HG02763 (cell line): ENCODE data around the gene FRAS1.
"Not testable (repeated sequence)": the region's sequence is repeated elsewhere in the genome, so short reads cannot be mapped to it uniquely, and the experiment has no call there.

Source experiments
- ATAC-seq: cut with Tn5 transposase; IDR thresholded peaks from one replicate; pipeline ENCODE4 v1.9.1; 2021; ENCODE audit warnings: mild to moderate bottlenecking, moderate library complexity; ENCODE audit not compliant: unreplicated experiment

FRAS1 gene

DNA sequence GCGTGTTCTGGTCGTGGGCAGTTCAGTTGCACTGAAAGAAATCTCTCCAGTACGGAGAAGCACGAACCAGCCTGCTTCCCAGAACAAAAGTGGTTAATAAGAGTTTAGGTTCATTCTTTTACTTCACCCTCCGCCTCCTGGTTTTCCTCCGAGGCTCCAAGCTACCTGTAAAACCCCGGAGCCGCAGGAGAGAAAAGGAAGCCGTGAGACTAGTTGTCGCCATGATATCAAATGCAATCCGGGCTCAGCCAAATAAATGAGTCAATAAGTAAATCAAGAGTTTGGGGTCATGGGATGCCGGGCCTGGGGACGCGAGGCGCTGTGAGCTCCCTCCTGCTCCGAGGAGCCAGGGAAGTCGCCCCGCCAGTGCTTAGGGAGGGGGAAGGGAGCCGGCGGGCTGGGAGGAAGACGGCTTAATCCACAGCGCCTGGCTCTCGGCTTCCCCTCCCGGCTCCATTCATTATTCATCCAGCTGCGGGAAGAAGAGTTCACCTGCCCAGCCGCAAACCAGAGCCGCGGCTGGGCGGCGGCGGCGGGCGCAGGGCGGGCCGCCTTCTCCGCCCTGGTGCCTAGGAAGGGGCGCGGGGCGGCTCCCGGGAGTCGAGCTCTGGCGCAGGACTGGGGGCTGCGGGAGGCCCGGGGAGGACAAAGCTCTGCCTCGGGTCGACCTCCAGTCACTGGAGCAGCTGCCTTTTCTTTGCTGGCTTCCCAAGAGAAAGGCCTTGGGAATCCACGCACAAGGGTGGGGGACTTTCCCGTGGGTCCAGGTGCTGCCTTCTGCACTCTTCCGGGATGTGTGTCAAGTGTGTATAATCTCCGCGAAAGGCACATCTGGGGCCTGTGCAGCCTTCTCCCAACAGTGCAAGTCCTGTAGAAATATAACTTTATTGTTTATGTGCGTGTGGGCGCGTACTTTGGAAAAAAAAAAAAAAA, 1.7 kb downstream of the FRAS1 start:
- no peak for ATAC-seq

DNA sequence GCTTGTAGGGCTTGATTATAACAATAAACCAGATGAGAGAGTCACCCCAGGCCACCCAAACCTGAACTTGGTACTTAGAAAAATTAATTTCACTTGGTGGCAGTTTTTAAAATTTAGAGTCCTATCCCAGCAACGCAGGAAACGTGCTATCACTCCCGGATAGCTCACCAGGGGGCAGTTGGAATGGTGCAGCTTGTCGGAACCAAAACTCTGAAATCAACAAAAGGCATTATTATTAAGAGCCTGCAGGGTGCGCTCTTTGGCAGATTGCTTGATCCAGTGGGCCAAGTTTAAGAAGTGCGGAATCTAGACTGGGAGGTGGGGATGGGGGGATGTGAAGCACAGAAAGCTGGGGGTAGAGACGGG, 2.4 kb downstream of the FRAS1 start:
- no peak for ATAC-seq

DNA sequence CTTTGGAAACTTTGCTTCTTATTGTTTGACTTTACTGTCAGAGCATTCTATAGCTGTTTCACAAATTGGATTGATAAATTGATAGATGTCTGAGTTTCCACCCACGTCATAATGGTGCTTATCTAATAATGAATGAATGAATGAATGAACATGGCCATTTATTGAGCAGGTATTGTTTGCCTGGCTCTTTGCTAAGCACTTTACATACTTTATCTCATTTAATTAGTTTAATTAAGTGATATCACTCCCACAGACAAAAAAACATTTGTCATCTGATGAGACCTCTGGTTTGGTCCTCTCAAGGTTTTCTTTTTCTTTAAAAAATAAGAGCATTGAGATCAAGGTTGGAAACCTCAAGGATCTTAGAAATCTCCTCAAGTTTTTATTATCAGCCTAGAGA, 2.8 kb downstream of the FRAS1 start:
- ATAC-seq, result no peak

DNA sequence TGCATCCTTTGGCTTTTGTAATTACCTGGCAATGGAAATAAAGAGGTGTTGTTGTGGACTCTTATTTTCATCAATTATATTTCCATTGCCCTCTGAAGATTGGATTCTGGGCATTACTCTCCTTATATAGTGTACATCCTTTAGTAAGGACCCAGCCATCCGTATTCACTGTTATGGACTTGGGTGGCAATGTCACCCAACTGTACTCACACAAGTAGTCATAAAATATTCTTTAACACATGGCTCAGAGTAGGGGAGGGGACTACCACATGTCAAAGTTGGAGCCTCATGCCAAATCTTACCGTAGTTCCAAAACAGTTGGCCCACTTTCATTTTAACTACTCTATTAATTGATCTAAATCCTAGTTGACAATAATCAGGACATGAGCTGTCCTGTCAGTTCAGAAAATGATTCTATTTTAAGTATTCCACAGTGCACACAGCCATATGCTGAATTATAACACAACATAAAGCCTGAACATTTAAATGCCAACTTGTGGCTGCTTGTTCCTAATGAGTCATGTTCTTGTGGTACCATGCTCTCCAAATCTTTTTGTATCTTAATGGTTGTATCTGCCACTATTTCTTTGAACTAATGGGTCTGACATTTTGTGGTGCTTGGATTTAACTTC, 4.9 kb downstream of the FRAS1 start:
- no peak for ATAC-seq

DNA sequence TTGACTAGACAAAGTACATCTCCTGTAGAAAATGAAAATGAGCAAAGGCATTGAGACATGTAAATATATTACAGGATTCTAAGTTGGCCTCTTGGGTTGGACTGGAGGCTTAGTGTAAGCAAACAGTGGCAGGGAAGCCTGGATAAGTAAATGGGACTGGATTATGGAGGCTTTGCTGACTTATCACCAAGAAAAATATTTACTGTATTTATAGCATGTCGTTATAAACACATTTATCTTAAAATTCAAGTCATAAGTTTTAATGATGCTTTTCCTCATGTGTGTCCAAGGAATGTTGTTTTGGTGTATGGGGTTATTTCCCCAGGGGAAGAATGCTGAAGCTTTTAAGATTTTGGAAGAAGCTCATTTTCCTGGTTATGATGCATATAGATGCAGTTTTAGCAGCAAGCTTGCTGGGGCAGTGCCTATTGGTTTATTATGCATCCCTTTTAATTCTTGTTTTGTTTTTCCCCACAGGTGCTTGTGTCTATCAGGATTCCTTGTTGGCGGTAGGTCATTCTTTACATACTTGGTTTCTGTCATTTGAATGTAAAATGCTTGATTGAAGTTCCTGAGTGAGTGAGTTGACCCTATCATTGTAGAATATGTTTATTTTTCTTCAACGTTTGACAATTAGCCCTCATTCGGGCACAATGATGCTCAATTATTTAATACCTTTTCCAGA, 8.5 kb downstream of the FRAS1 start:
- no peak for ATAC-seq

DNA sequence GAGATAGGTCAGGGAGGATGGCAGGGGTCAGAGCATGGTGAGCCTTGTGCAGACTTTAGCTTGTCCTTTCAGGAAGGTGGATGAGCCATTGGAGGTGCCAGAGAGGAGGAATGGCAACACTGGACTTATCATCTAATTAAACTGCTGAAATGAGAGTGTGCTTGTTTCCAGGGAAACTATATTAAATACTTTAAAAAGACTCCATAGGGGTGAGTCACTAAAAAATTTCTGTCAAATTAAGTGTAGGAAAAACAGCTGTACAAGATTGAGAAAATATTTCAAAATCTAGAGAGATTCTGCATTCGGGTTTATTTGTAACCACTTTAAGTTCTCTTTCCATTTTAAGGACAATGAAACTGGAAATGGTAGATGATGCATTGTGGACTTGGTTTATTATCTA, 11.4 kb downstream of the FRAS1 start:
- ATAC-seq, result no peak

DNA sequence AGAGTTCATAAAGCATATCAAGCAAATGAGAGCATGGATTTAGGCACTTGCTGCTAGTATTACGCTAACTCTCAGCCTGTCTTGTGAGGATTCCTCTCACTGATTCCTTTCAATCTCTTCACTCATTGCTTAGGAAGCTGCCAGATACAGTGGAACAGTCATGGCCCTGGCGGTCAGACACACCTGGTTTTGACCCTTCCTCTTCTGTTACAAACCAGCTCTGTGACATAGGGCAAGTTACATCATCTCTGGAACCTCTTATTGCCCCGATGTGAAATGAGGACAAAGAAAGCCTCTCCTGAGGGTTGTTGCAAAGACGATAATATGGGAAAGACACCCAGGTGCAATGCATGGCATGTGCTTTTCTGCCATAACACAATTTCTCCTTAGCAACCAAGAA, 12.2 kb downstream of the FRAS1 start:
- no peak for ATAC-seq

DNA sequence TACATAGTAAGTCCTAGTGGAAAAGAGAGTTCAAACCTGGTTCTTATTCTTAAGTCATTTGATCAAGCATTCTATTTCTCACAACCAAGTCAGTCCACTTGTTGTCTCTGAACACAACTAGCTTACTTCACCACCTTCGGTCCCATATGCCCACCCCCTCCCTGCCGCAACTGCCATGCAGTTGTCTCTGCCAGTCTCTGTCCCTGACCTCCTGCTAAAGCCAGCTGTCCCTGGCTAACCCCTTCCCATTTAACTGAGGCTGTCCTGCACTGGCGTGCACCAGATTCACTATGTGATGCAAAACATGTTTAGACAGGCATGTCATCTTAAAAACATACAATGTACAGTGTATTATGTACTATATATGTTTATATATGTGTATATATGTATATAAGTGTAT, 12.7 kb downstream of the FRAS1 start:
- ATAC-seq, result no peak

DNA sequence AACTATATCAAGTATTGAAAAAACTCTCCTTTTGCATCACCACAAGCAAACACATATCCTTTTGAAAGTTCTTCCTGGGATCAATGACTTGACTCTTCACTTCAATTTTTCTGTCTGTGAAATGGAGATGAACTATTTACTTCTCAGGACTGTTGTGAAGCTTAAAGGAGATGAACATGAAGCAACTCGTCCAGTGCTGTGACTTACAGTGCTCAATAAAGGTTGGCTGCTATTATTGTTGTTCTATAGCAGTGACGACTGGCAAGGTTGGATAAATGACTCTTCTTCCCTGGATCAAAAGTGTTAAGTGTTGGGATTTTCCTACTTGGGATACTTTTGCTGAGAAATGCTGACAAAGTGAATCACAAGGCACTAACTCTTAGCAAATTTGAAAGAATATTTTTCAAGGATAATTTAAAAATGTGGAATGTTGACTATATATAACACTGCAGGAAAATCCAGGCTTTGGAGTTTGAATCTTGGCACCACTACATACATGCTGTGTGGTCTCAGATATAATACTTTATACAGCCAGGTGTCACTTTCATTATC, 13.7 kb downstream of the FRAS1 start:
- no peak for ATAC-seq

DNA sequence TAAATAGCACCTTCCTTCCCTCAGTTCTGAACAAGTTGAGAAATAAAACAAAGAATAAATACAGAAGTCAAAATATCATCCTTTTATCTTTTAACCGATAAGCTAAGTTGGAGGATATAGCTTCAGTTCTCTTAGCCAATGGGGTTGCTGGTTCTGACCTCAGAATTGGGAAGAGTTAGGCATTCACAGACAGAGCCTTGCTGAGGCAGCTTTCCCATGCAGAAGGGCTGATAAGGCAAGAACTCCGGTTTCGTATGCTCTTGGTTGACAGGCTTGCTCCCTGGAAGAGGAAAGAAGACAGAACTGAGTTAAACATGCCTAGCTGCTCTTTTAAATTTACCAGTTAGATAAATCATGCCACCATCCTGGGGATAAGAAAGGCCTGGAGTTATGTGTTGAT, 17.6 kb downstream of the FRAS1 start:
- no peak for ATAC-seq

DNA sequence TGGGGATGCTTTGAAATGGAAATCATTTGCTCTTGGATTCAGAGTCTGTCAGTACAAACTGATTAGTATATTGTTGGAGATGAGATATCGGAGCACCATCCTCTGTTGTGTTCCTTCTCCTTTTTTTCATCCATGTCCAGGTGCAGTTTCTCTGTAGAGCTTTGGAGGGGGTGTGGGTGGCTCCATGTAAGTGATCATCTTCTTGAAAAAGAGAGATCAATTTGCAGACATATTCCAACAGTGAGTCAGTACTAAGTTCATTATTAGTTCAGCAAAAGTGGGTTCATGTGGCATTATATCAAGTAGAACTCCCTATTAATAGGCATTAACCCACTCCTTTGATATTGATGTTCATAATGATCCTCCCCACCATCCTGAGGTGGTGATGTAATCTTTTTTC, 18.9 kb downstream of the FRAS1 start:
- no peak for ATAC-seq

DNA sequence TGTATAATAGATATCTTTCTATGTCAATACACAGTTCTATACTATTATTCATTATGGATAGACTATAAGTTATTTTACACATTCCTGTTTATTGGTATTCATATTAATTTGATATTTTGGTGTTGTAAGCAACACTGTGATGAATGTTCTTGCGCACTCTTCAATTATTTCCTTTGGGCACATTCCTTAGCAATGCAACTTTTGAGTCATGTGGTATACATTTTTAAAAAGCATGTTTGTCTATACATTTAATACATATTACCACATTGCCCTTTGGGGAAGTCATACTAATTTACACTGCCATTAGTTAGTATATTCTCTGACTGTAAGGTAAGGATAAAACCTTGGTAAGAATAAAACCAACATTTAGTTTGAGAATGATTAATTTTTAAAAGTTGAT, 21.0 kb downstream of the FRAS1 start:
- ATAC-seq, result no peak

DNA sequence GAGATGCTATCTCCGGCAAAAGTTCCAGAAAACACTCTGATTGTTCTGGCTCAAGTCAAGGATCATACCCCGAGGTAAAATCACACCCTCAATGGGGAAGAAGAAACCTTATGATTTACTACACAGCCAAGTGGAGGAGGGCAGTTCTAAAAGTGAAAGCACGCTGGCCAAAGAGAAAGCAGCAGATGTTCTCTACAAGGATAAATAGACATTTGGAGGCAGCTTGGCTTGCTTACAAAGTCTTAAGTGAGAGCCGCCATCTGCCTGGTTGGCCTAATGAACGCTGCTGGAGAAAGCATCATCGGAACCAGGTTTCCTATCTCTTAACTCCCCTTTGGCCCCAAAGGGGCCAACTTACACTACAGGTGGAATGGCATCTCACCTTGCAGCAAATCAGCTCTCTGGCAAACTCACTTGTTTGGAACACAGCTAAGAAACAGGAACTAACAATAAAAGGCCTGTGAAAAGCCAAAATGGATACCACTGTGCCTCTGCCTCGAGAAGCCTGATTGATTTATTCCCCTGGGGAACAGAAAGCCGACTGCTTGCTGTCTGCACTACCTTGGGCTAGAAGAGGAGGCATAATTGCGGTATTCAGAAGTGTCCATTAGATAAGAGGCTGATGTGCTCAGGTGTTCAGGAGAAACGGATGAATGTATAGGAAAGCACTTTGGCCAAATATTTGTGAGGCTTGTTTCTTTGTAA, 22.8 kb downstream of the FRAS1 start:
- no peak for ATAC-seq

DNA sequence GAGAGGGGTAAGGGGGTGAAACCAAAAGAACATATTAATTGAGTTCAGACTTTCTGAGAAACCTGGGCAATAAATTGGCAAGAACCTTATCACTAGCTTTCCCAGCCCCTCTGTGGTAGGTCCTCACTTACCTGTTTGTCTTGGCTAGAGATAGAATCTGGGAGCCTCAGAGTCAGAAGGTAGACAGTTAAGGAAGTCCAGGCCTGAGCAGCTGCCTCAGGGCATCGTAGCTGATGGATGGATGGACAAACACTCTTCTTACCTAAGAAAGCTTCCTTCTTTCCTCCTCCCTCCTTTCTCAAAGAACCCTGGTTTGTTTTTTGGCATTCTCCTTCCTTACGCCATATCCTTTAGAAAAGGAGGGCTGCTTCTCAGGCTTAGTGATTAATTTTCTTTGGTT, 24.4 kb downstream of the FRAS1 start:
- no peak for ATAC-seq

DNA sequence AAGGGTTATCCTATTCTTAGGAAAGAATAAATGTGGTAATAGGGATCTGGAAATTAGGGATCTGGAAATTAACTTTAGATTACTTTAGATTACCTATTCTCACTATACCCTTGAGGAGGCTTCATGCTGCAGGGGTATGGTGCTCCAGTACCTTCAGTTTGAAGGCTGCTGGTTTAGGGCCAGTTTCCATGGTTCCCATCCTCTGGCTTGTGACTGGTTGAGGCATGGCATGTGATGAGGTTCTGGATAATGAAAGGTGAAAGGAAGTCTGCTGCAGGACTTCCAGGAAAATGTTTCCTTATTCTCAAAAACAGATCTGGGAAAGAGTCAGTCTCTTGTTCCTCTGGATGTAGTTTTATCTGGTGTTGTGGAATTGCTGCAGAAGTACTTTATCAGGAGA, 25.9 kb downstream of the FRAS1 start:
- ATAC-seq, result no peak

DNA sequence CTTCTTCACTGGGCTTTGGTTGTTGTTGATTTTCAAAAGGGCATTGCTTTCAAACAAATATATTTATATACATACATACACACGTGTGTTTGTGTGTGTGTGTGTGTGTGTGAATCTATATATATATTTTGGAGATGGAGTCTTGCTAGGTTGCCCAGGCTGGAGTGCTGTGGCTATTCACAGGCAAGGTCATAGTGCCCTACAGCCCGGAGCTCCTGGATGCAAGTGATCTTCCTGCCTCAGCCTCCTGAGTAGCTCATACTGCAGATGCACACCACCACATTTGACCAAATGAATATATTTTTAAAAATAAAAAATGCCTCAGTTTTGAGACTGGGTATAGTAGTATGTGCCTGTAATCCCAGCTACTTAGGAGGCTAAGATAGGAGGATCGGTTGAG, 34.4 kb downstream of the FRAS1 start:
- no peak for ATAC-seq

DNA sequence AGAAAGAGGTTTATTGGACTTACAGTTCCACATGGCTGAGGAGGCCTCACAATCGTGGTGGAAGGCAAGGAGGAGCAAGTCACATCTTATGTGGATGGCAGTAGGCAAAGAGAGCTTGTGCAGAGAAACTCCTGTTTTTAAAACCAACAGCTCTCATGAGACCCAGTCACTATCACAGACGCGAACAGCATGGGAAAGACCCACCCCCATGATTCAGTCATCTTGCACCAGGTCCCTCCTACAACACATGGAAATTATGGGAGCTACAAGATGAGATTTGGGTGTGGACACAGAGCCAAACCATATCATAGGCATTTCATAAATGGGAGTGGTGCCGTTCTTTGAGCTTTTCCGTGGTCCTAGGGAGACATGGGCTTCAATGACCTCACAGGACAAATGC, 35.2 kb downstream of the FRAS1 start:
- ATAC-seq, result not testable (repeated sequence)

DNA sequence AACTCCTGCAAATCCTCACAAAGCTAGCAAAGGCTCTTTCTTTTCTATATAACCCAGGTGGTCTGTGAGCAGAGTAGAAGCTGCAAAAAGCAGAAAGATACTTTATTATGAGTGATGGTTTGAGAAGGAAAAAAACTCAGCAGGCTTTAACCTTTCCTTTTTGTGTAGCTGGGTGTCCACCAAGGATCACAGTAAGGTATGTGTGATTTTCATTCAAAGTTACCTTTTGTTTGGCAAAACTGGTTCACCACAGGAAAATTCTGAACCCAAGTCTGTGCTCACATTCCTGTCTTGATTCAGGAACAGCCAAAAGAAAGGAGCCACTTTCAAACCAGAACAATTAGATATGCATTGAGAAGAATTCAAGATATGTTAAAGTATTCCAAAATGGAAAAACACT, 35.7 kb downstream of the FRAS1 start:
- ATAC-seq, result no peak

DNA sequence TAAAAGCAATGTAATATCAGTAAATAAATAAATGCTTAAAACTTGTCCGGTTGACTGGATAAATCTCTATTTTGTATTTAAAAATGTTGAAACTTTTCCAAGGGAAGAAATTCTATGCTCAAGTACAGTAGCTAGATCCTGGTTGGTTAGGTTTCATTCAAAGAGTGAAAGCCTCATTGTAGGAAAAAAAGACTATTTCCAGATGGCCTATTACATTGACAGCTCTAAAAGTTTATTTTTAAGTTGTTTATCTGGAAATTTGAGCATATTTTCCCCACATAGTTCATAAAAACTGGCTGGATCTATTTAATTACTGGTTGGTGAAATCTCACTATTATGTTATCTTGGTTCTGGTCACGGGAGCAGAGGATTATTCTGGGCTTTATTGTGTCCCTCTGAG, 38.0 kb downstream of the FRAS1 start:
- ATAC-seq, result no peak

DNA sequence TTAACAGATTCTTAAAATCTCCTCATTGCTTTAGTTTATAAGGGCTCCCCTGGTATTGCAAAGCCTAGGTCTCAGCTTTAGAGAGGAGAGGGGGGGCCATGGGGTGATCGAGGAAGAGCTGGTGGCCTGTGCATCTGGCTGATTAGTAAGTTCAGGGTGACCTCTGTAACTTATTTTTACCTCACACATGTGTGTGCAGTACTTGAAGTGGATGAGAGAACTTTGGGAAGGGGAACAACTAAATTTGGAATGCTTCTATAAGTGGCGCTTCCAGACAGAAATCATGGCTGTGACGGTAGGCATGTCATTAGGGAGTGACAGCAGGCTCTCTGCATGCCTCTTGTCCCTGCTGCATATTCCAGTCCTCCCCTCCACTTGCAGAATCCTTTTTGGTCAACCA, 41.9 kb downstream of the FRAS1 start:
- ATAC-seq, result no peak

DNA sequence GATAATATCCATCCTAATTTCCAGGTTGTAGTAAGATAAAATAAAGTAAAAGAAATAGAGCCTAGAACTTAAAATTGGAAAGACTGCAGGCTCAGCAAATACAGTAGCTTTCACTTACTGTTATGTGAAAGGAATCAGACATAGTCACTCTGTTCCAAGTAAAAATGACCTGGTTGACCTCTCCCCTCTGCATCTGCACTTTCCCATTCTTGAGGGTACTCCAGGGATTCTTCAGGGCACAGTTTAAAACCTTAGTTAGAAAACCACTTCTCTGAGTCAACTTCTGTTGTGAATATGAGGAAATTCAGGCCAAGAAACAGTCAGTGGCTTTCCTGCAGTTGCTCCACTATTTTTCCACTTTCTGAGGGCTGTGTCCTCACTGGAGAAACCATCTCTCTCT, 42.9 kb downstream of the FRAS1 start:
- no peak for ATAC-seq
